IPS DF 6.9 (cell line): ENCODE measurements around the gene TFIP11.

Experiments used
- DNase-seq: peaks from one replicate; pipeline ENCODE4 v3.0.0-alpha.2; 2013; ENCODE audit warnings: low read depth, low spot score
- H3K27ac ChIP-seq: one replicate; pipeline ENCODE4 v1.5.1; 2013; ENCODE audit warnings: low read length, control low read depth
- H3K27me3 ChIP-seq: 2 replicates; pipeline ENCODE4 v1.6.1; 2013; ENCODE audit warnings: mild to moderate bottlenecking, low read length; ENCODE audit not compliant: control insufficient read depth, insufficient read depth
- H3K36me3 ChIP-seq: 2 replicates; pipeline ENCODE4 v1.6.1; 2013; ENCODE audit warnings: low read length; ENCODE audit not compliant: control insufficient read depth, insufficient read depth
- H3K4me1 ChIP-seq: 2 replicates; pipeline ENCODE4 v1.6.1; 2013; ENCODE audit warnings: low read length; ENCODE audit not compliant: control insufficient read depth, insufficient read depth
- H3K4me3 ChIP-seq: 2 replicates; pipeline ENCODE4 v1.5.1; 2013; ENCODE audit warnings: mild to moderate bottlenecking, low read length
- H3K9me3 ChIP-seq: 2 replicates; pipeline ENCODE4 v1.6.1; 2013; ENCODE audit warnings: low read length, inconsistent platforms; ENCODE audit not compliant: control insufficient read depth, insufficient read depth
- WGBS: extraction: QIAGEN DNeasy Blood & Tissue Kit; methylation state at CpG from one replicate; pipeline ENCODE4 v1.1.7; 2013; ENCODE audit warnings: mixed read lengths, missing lambda C conversion rate; ENCODE audit not compliant: insufficient read length, insufficient coverage; 5-methylcytosine and 5-hydroxymethylcytosine counted together

Gene TFIP11

GRCh38 chr22:26480611-26480932, 31.7 kb downstream of the TFIP11 start:
- Histone ChIP-seq H3K4me3 (no peak overlapping the region), H3K27me3 (no peaks in the 10 kb centered on the region), H3K27ac (no peak overlapping the region), H3K36me3 (no peaks in the 10 kb centered on the region; the same call in 1 of the 2 replicates), H3K4me1 (peaks cover 1% of the 10 kb centered on the region; the same call in 1 of the 2 replicates), H3K9me3 (no peaks in the 10 kb centered on the region)
- DNase-seq: no peak
- WGBS: no CpG with 5 or more reads among the region's 2 CpGs

- H3K27me3 ChIP-seq: no peaks in the 10 kb centered on the region
- H3K9me3 ChIP-seq: no peaks in the 10 kb centered on the region
- no peak overlapping the region for H3K27ac ChIP-seq
- no peak for DNase-seq
- H3K36me3 ChIP-seq: no peaks in the 10 kb centered on the region; the same call in 1 of the 2 replicates
- H3K4me3 ChIP-seq: no peak overlapping the region
- H3K4me1 ChIP-seq: peaks cover 1% of the 10 kb centered on the region; the same call in 1 of the 2 replicates
- no CpG with 5 or more reads among the region's 12 CpGs for WGBS
These were observed 32.3 kb downstream of the TFIP11 start for GRCh38 chr22:26479792-26480610.

DNA sequence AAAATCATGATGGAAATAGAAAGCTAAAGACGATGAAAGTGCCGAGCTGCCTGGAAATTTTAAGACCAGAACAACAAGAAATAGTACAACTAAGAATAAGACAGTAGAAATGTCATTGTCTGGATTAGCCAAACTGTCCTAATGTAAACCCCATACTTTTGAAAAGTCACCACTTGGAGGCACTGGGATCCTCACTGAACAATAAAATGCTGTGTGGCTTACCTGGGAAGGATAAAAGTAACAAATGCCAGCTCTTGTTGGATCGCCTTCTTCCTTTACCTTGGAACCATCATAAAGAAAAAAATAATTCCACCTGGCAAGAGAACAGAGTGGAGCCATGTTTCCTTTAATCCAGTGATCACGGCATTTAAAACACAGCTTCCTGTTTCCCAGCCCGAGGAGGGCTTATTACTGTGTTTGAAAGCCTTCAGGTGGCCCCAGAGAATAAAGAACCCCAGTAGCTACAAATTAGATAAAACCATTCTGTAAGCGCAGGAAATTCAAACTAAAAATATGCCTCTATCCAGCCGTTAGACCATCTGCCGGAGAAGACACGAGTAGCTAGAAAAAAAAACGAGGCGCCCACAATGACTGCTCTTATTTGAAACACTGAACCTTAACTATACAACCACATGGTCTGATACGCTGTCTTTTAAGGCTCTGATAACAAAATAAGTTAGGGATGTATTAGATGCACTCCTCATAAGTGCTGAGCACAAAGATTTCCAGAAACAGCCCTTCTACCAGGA, 33.1 kb downstream of the TFIP11 start:
- H3K4me3 ChIP-seq: no peak overlapping the region
- H3K36me3 ChIP-seq: no peaks in the 10 kb centered on the region; the same call in 1 of the 2 replicates

GRCh38 chr22:26477341-26477731, 34.9 kb downstream of the TFIP11 start:
- Histone ChIP-seq H3K4me3 (no peak overlapping the region), H3K27me3 (no peaks in the 10 kb centered on the region), H3K27ac (no peak overlapping the region), H3K9me3 (no peaks in the 10 kb centered on the region), H3K4me1 (no peaks in the 10 kb centered on the region), H3K36me3 (no peaks in the 10 kb centered on the region; the same call in 1 of the 2 replicates)
- no peak for DNase-seq
- no CpG with 5 or more reads among the region's 4 CpGs for WGBS

More for the DNA sequence above, 33.1 kb downstream of the TFIP11 start:
- H3K4me1 ChIP-seq: peaks cover 1% of the 10 kb centered on the region; the same call in 1 of the 2 replicates
- no CpG with 5 or more reads among the region's 12 CpGs for WGBS
- no peak for DNase-seq
- no peak overlapping the region for H3K27ac ChIP-seq
- H3K9me3 ChIP-seq: no peaks in the 10 kb centered on the region
- H3K27me3 ChIP-seq: no peaks in the 10 kb centered on the region

DNA sequence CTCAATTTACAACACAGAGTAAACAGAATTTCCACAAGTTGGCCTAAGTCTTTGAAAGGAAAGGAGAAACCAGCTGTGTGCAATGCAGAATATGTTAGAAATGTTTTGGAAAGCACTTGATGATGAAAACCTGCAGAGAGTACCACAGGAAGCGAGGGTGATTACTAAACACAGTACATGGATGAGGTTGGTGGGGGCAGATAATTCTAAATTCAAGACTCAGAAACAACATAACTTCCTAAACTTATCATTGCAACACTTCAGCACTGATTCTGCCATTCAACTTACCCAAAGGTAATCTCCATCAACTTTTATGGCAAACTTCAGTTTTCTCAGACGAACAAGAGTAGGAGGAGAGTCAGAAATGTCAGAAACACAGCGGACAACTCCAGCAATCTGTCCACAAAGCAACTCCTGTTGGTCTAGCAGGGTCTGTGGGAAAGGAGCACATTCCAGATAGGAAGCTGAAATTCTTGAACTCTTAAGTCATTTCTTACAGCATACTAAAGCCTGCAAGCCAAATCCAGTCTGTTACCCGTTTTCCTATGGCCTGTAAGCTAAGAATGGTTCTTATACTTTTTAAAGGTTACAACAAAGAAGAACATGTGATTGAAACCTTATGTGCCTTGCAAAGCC, 35.5 kb downstream of the TFIP11 start:
- H3K36me3 ChIP-seq: no peaks in the 10 kb centered on the region; the same call in 1 of the 2 replicates
- H3K27me3 ChIP-seq: no peaks in the 10 kb centered on the region
- H3K4me3 ChIP-seq: no peak overlapping the region
- no peaks in the 10 kb centered on the region for H3K4me1 ChIP-seq
- DNase-seq: no peak
- H3K27ac ChIP-seq: no peak overlapping the region
- no peaks in the 10 kb centered on the region for H3K9me3 ChIP-seq
- no CpG with 5 or more reads among the region's 4 CpGs for WGBS

GRCh38 chr22:26474682-26475081, 37.6 kb downstream of the TFIP11 start:
- no peak overlapping the region for H3K27ac ChIP-seq
- no peaks in the 10 kb centered on the region for H3K4me1 ChIP-seq
- H3K4me3 ChIP-seq: no peak overlapping the region
- no peak for DNase-seq
- peaks cover 15% of the 10 kb centered on the region; the same call in 1 of the 2 replicates for H3K36me3 ChIP-seq
- H3K9me3 ChIP-seq: no peaks in the 10 kb centered on the region
- no peaks in the 10 kb centered on the region for H3K27me3 ChIP-seq

DNA sequence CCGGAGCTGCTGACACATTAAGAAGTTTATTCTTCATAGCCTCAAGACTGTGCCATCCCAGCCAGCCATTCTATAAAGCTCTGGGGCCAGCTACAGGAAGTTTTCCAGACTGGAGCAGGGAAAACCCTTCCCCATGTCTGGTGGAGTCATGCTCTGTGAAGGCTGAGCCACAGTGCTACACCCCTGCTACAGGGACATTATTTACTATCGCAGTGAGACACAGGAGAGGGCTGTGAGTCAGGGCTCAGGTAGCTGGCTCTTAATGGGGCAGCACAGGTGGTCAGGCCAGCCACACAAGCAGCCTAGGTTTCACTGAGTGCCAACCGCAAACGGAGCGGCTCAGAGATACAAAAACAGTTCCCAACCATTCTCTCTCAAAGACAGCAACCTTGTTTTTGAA, 40.8 kb downstream of the TFIP11 start:
- peaks cover 18% of the 10 kb centered on the region; the same call in 1 of the 2 replicates for H3K36me3 ChIP-seq
- H3K4me3 ChIP-seq: no peak overlapping the region
- H3K27me3 ChIP-seq: no peaks in the 10 kb centered on the region
- DNase-seq: no peak
- no peaks in the 10 kb centered on the region for H3K4me1 ChIP-seq
- H3K9me3 ChIP-seq: no peaks in the 10 kb centered on the region
- H3K27ac ChIP-seq: no peak overlapping the region
- no CpG with 5 or more reads among the region's 5 CpGs for WGBS

DNA sequence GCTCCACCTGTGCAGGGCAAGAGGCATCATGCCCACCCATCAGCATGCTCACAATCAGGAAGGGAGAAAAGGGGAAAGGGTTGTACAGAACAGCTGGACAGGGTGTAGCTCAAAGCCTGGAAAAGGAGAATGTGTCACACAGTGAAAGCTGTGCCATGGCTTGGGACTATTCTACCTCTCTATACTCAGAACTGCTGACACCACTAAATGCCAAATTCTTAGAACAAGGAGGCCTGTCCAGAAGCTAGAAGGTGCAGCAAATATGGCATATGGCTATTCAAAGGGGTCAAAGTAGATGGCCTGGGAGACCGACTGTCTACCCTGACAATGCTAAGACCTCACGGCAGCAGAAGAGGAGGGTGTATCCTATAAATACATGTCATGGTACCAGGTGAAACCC, 41.5 kb downstream of the TFIP11 start:
- no CpG with 5 or more reads among the region's 2 CpGs for WGBS
- H3K27ac ChIP-seq: no peak overlapping the region
- no peak for DNase-seq
- peaks cover 23% of the 10 kb centered on the region; the same call in 1 of the 2 replicates for H3K36me3 ChIP-seq
- H3K4me1 ChIP-seq: no peaks in the 10 kb centered on the region
- H3K27me3 ChIP-seq: no peaks in the 10 kb centered on the region
- H3K9me3 ChIP-seq: no peaks in the 10 kb centered on the region
- H3K4me3 ChIP-seq: no peak overlapping the region

GRCh38 chr22:26466196-26466595, 46.1 kb downstream of the TFIP11 start:
- peaks cover 41% of the 10 kb centered on the region; the same call in 1 of the 2 replicates for H3K36me3 ChIP-seq
- H3K4me3 ChIP-seq: no peak overlapping the region
- H3K27me3 ChIP-seq: no peaks in the 10 kb centered on the region
- DNase-seq: no peak
- no peaks in the 10 kb centered on the region for H3K9me3 ChIP-seq
- H3K27ac ChIP-seq: no peak overlapping the region
- WGBS: no CpG with 5 or more reads among the region's 5 CpGs
- H3K4me1 ChIP-seq: no peaks in the 10 kb centered on the region

DNA sequence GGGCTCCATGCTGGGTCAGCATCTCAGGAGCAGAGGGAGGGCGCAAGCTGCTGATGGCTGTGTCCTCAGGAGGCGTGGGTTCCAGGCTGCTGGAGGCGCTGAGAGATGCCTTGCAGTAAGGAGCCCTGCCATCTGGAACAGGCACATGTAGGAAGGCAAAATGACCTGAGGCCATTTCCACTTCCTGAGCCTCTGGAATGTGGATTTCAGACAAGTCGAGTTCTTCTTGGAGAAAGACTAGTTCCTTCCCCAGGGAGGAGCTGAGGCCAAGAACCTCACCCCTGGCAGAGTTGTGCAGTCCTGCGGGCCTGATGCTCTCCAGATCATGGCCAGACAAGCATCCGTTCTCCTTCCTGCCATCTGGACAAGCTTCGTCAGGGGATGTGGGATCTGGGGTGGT, 48.0 kb downstream of the TFIP11 start:
- no peak for DNase-seq
- Histone ChIP-seq H3K27ac (no peak overlapping the region), H3K4me1 (no peaks in the 10 kb centered on the region), H3K9me3 (no peaks in the 10 kb centered on the region), H3K36me3 (peaks cover 34% of the 10 kb centered on the region; the same call in 1 of the 2 replicates), H3K4me3 (no peak overlapping the region), H3K27me3 (no peaks in the 10 kb centered on the region)
- WGBS: no CpG with 5 or more reads among the region's 7 CpGs
